Endodermal cell (in vitro differentiated cells): Measurements from ENCODE around the gene CSF3R. TPM values are rescaled to one million over a fixed set of nuclear protein-coding genes. Genes with fewer than 3 reads are reported as not detected.
"Not testable (repeated sequence)": the region's sequence is repeated elsewhere in the genome, so short reads cannot be mapped to it uniquely, and the experiment has no call there.

Experiments used
- DNase-seq: peaks from one replicate; pipeline ENCODE4 v3.0.0-alpha.2; 2017
- H3K27ac ChIP-seq: 2 replicates; pipeline ENCODE4 v1.5.1; 2013; ENCODE audit warnings: mild to moderate bottlenecking, low read depth, low read length, moderate library complexity
- H3K27me3 ChIP-seq: 2 replicates; pipeline ENCODE4 v1.6.1; 2013; ENCODE audit warnings: mild to moderate bottlenecking, low read length, moderate library complexity; ENCODE audit not compliant: insufficient read depth, control insufficient read depth, poor library complexity, severe bottlenecking
- H3K36me3 ChIP-seq: 2 replicates; pipeline ENCODE4 v1.7.0; 2013; ENCODE audit warnings: mild to moderate bottlenecking, low read length, moderate library complexity; ENCODE audit not compliant: control insufficient read depth, insufficient read depth
- H3K4me1 ChIP-seq: one replicate; pipeline ENCODE4 v1.7.0; 2013; ENCODE audit warnings: low read length; ENCODE audit not compliant: control insufficient read depth, insufficient read depth
- H3K4me3 ChIP-seq: 2 replicates; pipeline ENCODE4 v1.5.1; 2013; ENCODE audit warnings: mild to moderate bottlenecking, low read length, moderate library complexity
- H3K9ac ChIP-seq: 2 replicates; pipeline ENCODE4 v1.6.1; 2013; ENCODE audit warnings: mild to moderate bottlenecking, low read length, moderate library complexity; ENCODE audit not compliant: poor library complexity, severe bottlenecking; ENCODE audit errors: extremely low read depth
- H3K9me3 ChIP-seq: 2 replicates; pipeline ENCODE4 v1.6.1; 2013; ENCODE audit warnings: mild to moderate bottlenecking, low read length, moderate library complexity; ENCODE audit not compliant: control insufficient read depth
- H3K27ac Mint-ChIP-seq: 2 replicates; pipeline ENCODE4 v1.8.0; 2020; ENCODE audit warnings: mixed read lengths
- H3K27me3 Mint-ChIP-seq: 2 replicates; pipeline ENCODE4 v1.8.0; 2021; ENCODE audit warnings: mild to moderate bottlenecking, mixed read lengths; ENCODE audit not compliant: insufficient read depth
- H3K36me3 Mint-ChIP-seq: 2 replicates; pipeline ENCODE4 v1.8.0; 2020; ENCODE audit warnings: low read depth, mixed read lengths
- H3K4me1 Mint-ChIP-seq: 2 replicates; pipeline ENCODE4 v1.8.0; 2020; ENCODE audit warnings: mixed read lengths
- H3K4me3 Mint-ChIP-seq: 2 replicates; pipeline ENCODE4 v1.8.0; 2020; ENCODE audit warnings: mild to moderate bottlenecking, moderate library complexity, mixed read lengths
- H3K9me3 Mint-ChIP-seq: 2 replicates; pipeline ENCODE4 v1.8.0; 2020; ENCODE audit warnings: mild to moderate bottlenecking, mixed read lengths
- CTCF ChIP-seq: fragments of 200-600 bp; sonication (generic); conservative IDR thresholded peaks from 2 replicates; pipeline ENCODE4 v1.5.0; 2021; ENCODE audit warnings: antibody characterized with exemption, mild to moderate bottlenecking
- WGBS, 2 experiments: methylation state at CpG; one replicate each; pipeline versions ENCODE4 v1.1.5 to v1.1.7; 2013; ENCODE audit warnings: missing lambda C conversion rate in 2 of 2, mixed read lengths in 1 of 2; ENCODE audit not compliant: insufficient coverage in 1 of 2, insufficient read length in 1 of 2; 5-methylcytosine and 5-hydroxymethylcytosine counted together
- total RNA-seq, 2 donors: library from RNA; stranded (reverse); fragmentation: NEBNext Ultra II Directional in 1 of 2; extraction: Animal tissue kit (Norgen Biotek cat#: 25700) in 1 of 2; gene quantifications; 2 replicates in 1 of 2; 3 replicates in 1 of 2; pipeline ENCODE4 v1.2.1, GENCODE V29; 2021

The CSF3R gene
- total RNA-seq, 2 donors from 2014 or later: 1.5 TPM

DNA sequence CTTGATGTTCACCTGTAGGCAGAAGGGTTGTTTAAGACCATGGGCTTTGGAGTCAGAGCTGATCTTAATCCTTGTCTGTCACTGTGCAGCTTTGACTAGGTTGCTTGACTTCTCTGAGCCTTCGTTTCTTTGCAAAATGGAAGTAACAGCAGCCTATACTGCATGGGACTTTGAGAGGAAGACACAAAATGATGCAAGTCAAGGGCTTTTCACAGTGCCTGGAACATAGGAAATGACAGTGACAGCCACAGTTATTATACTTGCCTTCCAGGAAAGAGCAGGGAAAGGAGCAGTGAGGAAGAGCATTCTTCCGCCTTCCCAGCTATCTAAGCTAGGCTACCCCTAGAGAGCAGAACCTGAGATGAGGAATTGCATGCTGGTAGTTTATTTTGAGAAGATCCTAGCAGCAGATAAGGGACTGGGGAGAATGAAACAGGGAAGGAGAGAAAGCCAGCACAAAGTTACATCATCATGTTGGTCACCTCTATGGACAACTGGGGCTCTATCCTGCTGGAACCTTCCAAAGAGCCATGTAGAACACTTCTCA lies 3.1 kb downstream of the CSF3R start:
- no peak for TF ChIP-seq CTCF
- H3K27me3 Mint-ChIP-seq: peaks cover 14% of the 10 kb centered on the region
- WGBS, 2 experiments: 95 to 97% methylated on average over 2 of the region's 2 CpGs

GRCh38 chr1:36477615-36478014 lies 5.1 kb downstream of the CSF3R start:
- WGBS, 2 experiments: 82 to 91% methylated on average over 13 of the region's 13 CpGs
- H3K36me3 Mint-ChIP-seq: not testable (repeated sequence)

More for the DNA sequence above, 3.1 kb downstream of the CSF3R start:
- Histone ChIP-seq H3K27ac (no peak overlapping the region), H3K9me3 (no peaks in the 10 kb centered on the region), H3K4me3 (no peak overlapping the region), H3K9ac (no peak overlapping the region), H3K27me3 (no peaks in the 10 kb centered on the region), H3K36me3 (no peaks in the 10 kb centered on the region), H3K4me1 (peaks cover 11% of the 10 kb centered on the region)
- no peak overlapping the region for H3K4me3 Mint-ChIP-seq
- no peaks in the 10 kb centered on the region for H3K9me3 Mint-ChIP-seq
- no peaks in the 10 kb centered on the region for H3K36me3 Mint-ChIP-seq
- DNase-seq: no peak
- H3K4me1 Mint-ChIP-seq: peaks cover 16% of the 10 kb centered on the region
- H3K27ac Mint-ChIP-seq: no peak overlapping the region

DNA sequence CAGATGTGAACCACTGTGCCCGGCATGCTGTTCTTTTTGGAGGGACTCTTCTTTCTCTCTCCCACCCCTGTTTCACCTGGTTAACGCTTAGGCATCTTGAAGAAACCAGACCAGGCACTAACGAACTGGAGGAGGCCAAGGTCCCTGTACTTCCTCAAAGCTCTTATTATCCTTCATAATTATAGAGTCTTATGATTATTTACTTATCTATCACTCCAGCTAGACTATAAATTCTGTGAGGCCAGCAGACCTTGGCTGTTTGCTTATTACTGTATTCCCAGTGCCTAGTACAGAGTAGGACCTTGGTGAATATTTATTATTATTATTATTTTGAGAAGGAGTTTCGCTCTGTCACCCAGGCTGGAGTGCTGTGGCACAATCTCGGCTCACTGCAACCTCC lies 5.8 kb downstream of the CSF3R start:
- Histone ChIP-seq H3K4me1 (peaks cover 6% of the 10 kb centered on the region), H3K27ac (no peak overlapping the region), H3K36me3 (no peaks in the 10 kb centered on the region), H3K27me3 (no peaks in the 10 kb centered on the region), H3K9me3 (no peaks in the 10 kb centered on the region), H3K4me3 (no peak overlapping the region), H3K9ac (no peak overlapping the region)
- DNase-seq: no peak
- no peaks in the 10 kb centered on the region for H3K36me3 Mint-ChIP-seq
- H3K9me3 Mint-ChIP-seq: no peaks in the 10 kb centered on the region
- 91 to 100% methylated on average over 2 to 5 of the region's 5 CpGs for WGBS, 2 experiments
- H3K4me3 Mint-ChIP-seq: no peak overlapping the region
- H3K4me1 Mint-ChIP-seq: peaks cover 11% of the 10 kb centered on the region
- TF ChIP-seq CTCF: no peak
- H3K27me3 Mint-ChIP-seq: peaks cover 23% of the 10 kb centered on the region
- H3K27ac Mint-ChIP-seq: no peak overlapping the region

More at GRCh38 chr1:36477615-36478014, 5.1 kb downstream of the CSF3R start:
- not testable (repeated sequence) for H3K9me3 Mint-ChIP-seq, H3K27ac ChIP-seq, H3K9me3 ChIP-seq, H3K9ac ChIP-seq, H3K4me3 ChIP-seq, H3K27me3 ChIP-seq, H3K36me3 ChIP-seq, H3K4me3 Mint-ChIP-seq
- H3K4me1 ChIP-seq: peaks cover 11% of the 10 kb centered on the region
- TF ChIP-seq CTCF: peak; percentile 46
- peaks cover 16% of the 10 kb centered on the region for H3K4me1 Mint-ChIP-seq
- H3K27ac Mint-ChIP-seq: peak overlapping the region; percentile 18
- peaks cover 23% of the 10 kb centered on the region for H3K27me3 Mint-ChIP-seq
- peak; percentile 68 for DNase-seq
